GM12801 (cell line): ENCODE results near the gene CPLANE1.

Experiments used
- CTCF ChIP-seq: IDR thresholded peaks from one replicate; pipeline ENCODE4 v1.5.1; 2011; ENCODE audit warnings: control low read depth; ENCODE audit not compliant: insufficient read length; ENCODE audit errors: extremely low read depth

Gene CPLANE1

GRCh38 chr5:37249815-37250164 is 614 bp upstream of the CPLANE1 start:
- TF ChIP-seq CTCF = no peak

- no peak for TF ChIP-seq CTCF
Measured at GRCh38 chr5:37248421-37248969, 681 bp downstream of the CPLANE1 start.

GRCh38 chr5:37247496-37247895 is 1.7 kb downstream of the CPLANE1 start:
- no peak for TF ChIP-seq CTCF

GRCh38 chr5:37247036-37247435 is 2.1 kb downstream of the CPLANE1 start:
- TF ChIP-seq CTCF = no peak

GRCh38 chr5:37234288-37234687 is 14.9 kb downstream of the CPLANE1 start:
- no peak for TF ChIP-seq CTCF

- TF ChIP-seq CTCF = no peak
Measured at GRCh38 chr5:37226377-37226776, 22.8 kb downstream of the CPLANE1 start.

GRCh38 chr5:37222181-37222580 is 27.0 kb downstream of the CPLANE1 start:
- no peak for TF ChIP-seq CTCF

GRCh38 chr5:37217976-37218375 is 31.2 kb downstream of the CPLANE1 start:
- no peak for TF ChIP-seq CTCF
